GM20000 (cell line): Measurements from ENCODE around the gene CERS6.

Source experiments
- DNase-seq: peaks from one replicate; pipeline ENCODE4 v3.0.0; 2012; ENCODE audit warnings: low spot score
- TF ChIP-seq, protein P1 (sequence below): IDR thresholded peaks from 2 replicates; pipeline ENCODE4 v1.5.1; 2012; ENCODE audit warnings: mild to moderate bottlenecking, control low read depth; ENCODE audit errors: extremely low read depth, missing control alignments

The CERS6 gene

GRCh38 chr2:168622559-168622958 is 166.5 kb downstream of the CERS6 start:
- TF ChIP-seq, protein P1, sequence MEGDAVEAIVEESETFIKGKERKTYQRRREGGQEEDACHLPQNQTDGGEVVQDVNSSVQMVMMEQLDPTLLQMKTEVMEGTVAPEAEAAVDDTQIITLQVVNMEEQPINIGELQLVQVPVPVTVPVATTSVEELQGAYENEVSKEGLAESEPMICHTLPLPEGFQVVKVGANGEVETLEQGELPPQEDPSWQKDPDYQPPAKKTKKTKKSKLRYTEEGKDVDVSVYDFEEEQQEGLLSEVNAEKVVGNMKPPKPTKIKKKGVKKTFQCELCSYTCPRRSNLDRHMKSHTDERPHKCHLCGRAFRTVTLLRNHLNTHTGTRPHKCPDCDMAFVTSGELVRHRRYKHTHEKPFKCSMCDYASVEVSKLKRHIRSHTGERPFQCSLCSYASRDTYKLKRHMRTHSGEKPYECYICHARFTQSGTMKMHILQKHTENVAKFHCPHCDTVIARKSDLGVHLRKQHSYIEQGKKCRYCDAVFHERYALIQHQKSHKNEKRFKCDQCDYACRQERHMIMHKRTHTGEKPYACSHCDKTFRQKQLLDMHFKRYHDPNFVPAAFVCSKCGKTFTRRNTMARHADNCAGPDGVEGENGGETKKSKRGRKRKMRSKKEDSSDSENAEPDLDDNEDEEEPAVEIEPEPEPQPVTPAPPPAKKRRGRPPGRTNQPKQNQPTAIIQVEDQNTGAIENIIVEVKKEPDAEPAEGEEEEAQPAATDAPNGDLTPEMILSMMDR, result no peak
- DNase-seq, result no peak

DNA sequence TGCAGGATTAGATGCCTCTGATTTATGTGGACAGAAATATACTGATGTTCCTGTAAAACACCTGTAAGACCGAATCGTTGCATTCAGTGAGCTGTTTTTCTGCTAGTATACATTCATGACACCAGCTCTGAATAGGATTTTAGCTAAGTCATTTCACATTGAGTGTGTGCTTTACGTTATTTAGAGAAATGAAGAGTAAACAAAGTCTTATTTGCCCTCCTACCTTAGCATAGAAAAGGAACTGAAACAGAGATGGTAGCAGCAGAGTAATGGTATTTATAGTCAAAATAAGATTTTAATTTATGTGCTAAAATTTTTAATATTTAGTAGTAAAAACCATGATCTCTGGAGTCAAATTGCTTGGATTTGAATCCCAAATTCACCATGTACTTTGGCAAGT is 168.0 kb downstream of the CERS6 start:
- DNase-seq, result no peak
- TF ChIP-seq, protein P1, result no peak

DNA sequence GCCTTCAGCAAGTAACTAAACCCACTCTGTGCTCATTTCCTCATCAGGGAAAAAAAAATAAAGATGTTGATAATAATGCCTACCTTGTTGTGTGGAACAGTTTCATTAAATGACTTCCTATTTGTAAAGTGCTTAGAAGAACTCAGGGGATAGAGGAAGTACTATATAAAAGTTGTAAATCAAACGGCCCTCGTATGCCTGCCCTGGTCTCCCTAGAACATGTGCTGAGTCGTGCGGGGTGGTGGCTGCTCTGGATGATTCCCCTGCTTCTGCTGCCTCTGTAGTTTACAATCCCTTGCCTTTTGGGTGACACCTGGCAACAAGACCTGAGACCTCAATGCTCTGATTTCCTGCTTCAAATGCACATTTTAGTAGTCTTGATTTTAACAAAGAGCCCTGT is 170.0 kb downstream of the CERS6 start:
- no peak for DNase-seq
- TF ChIP-seq, protein P1, result no peak

- TF ChIP-seq, protein P1, result no peak
- DNase-seq, result no peak
Observed at GRCh38 chr2:168626647-168627046, 170.6 kb downstream of the CERS6 start.

DNA sequence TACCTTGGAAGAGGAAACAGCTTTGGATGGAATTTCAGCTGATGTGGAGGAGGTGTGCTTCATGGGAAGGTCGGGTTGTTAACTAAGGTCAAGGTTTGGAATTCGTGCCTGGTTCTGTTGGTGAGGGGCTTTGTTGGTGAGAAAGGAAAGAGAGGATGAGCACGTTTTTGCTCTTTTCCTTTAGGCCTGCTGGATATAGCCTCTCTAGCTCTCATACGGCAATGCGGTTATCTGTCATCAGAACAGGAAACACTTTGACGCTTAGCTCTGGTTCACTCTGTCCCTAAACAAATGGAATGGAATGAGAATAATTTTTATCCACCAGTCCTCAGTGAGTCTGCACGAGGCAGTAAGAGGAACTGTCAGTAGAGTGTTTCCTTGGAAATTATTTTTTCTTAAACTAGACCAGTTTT is 176.6 kb downstream of the CERS6 start:
- TF ChIP-seq, protein P1, result no peak
- no peak for DNase-seq

DNA sequence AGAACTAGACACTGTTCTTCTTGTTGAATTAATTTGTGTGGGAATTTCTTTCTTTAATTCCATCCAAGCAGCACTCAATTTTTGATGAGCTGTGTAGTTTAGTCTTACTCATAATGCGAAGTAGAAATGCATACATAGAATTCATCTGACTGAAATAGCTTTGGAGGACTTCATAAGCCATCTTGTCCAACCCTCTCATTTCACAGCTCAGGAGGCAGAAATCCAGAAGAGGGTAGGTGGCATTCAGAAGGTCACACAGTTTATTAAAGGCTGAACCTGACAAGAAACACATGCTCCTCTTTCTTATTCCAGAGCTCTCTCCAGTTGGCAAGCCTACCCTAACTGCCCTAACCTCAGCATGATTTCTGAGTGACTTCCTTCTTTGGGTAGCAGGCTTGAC is 177.1 kb downstream of the CERS6 start:
- TF ChIP-seq, protein P1, result no peak
- DNase-seq, result no peak

GRCh38 chr2:168633895-168634294 is 177.8 kb downstream of the CERS6 start:
- DNase-seq, result no peak
- TF ChIP-seq, protein P1, result no peak
